WI38 (cell line): ENCODE results near the gene SPCS1.

Source experiments
- H3K4me3 ChIP-seq: 2 replicates; pipeline ENCODE4 v1.5.1; 2011; ENCODE audit warnings: low read depth, mild to moderate bottlenecking, control low read depth, low read length
- CTCF ChIP-seq: IDR thresholded peaks from 2 replicates; pipeline ENCODE4 v1.5.1; 2012; ENCODE audit warnings: low read depth, mild to moderate bottlenecking, control low read depth, low read length

Gene SPCS1

GRCh38 chr3:52756141-52756540 is 50.2 kb downstream of the SPCS1 start:
- TF ChIP-seq CTCF: no peak
- H3K4me3 ChIP-seq: no peak overlapping the region
